PC-3 (cell line): ENCODE measurements around the gene ANKRD50.

Experiments
- CTCF ChIP-seq: fragments of 300-600 bp; sonication (generic); conservative IDR thresholded peaks from 2 replicates; pipeline ENCODE4 v1.5.1; 2017; ENCODE audit warnings: antibody characterized with exemption, low read depth, mild to moderate bottlenecking, low read length
- EZH2phosphoT487 ChIP-seq: fragments of 300-600 bp; sonication (generic); IDR thresholded peaks from 2 replicates; pipeline ENCODE4 v1.6.1; 2018; ENCODE audit warnings: mild to moderate bottlenecking, antibody characterized with exemption, low read length, borderline replicate concordance

GRCh38 chr4:124708517-124709300 is 3.8 kb downstream of the ANKRD50 start:
- TF ChIP-seq CTCF (no peak), EZH2phosphoT487 (no peak)
